Neural progenitor cell (in vitro differentiated cells): ENCODE measurements around the gene FBXW5. TPM values are rescaled to one million over a fixed set of nuclear protein-coding genes. Genes with fewer than 3 reads are reported as not detected.
A peak's percentile ranks its signal among the peaks of the same experiment; 100 is the strongest.

Experiments
- DNase-seq: peaks from one replicate; pipeline ENCODE4 v3.0.0-alpha.2; 2016; ENCODE audit warnings: low spot score
- H2AFZ ChIP-seq: fragments of 200-600 bp; sonication (generic); replicated peaks from 2 replicates; pipeline ENCODE4 v1.6.1; 2016; ENCODE audit warnings: antibody characterized with exemption
- H3F3A ChIP-seq: fragments of 200-600 bp; sonication (generic); 2 replicates; pipeline ENCODE4 v1.6.1; 2016; ENCODE audit warnings: antibody characterized with exemption, low read depth
- H3K27ac ChIP-seq: fragments of 200-600 bp; sonication (generic); 2 replicates; pipeline ENCODE4 v1.5.1; 2016; ENCODE audit warnings: mild to moderate bottlenecking
- H3K27me3 ChIP-seq: fragments of 200-600 bp; sonication (generic); 2 replicates; pipeline ENCODE4 v1.6.1; 2016; ENCODE audit warnings: mild to moderate bottlenecking, moderate library complexity
- H3K36me3 ChIP-seq: fragments of 200-600 bp; sonication (generic); 2 replicates; pipeline ENCODE4 v1.5.1; 2016
- H3K4me1 ChIP-seq: fragments of 200-600 bp; sonication (generic); 2 replicates; pipeline ENCODE4 v1.6.1; 2016; ENCODE audit warnings: mixed run types
- H3K4me2 ChIP-seq: fragments of 200-600 bp; sonication (generic); 2 replicates; pipeline ENCODE4 v1.6.1; 2016
- H3K4me3 ChIP-seq: fragments of 200-600 bp; sonication (generic); 2 replicates; pipeline ENCODE4 v1.5.1; 2016
- H3K79me2 ChIP-seq: fragments of 200-600 bp; sonication (generic); 2 replicates; pipeline ENCODE4 v1.6.1; 2016; ENCODE audit warnings: low read depth
- H3K9ac ChIP-seq: fragments of 200-600 bp; sonication (generic); 2 replicates; pipeline ENCODE4 v1.6.1; 2016
- H3K9me3 ChIP-seq: fragments of 200-600 bp; sonication (generic); 2 replicates; pipeline ENCODE4 v1.5.1; 2016; ENCODE audit warnings: low read depth
- H4K20me1 ChIP-seq: fragments of 200-600 bp; sonication (generic); 2 replicates; pipeline ENCODE4 v1.6.1; 2016; ENCODE audit warnings: low read depth
- H3K27ac Mint-ChIP-seq: 3 replicates; pipeline ENCODE4 v1.8.0; 2021; ENCODE audit warnings: mixed read lengths
- H3K27me3 Mint-ChIP-seq: 2 replicates; pipeline ENCODE4 v1.8.0; 2022; ENCODE audit warnings: low read depth, mild to moderate bottlenecking, inconsistent platforms, moderate library complexity, mixed read lengths; ENCODE audit not compliant: insufficient read depth
- H3K36me3 Mint-ChIP-seq: 3 replicates; pipeline ENCODE4 v1.8.0; 2021; ENCODE audit warnings: mixed read lengths
- H3K4me1 Mint-ChIP-seq: 3 replicates; pipeline ENCODE4 v1.8.0; 2021; ENCODE audit warnings: mixed read lengths
- H3K4me3 Mint-ChIP-seq: 3 replicates; pipeline ENCODE4 v1.8.0; 2021; ENCODE audit warnings: mild to moderate bottlenecking, moderate library complexity, mixed read lengths
- H3K9me3 Mint-ChIP-seq: 3 replicates; pipeline ENCODE4 v1.8.0; 2020; ENCODE audit warnings: mixed read lengths
- CTCF ChIP-seq: fragments of 200-600 bp; sonication (generic); IDR thresholded peaks from 2 replicates; pipeline ENCODE4 v1.5.1; 2017; ENCODE audit warnings: antibody characterized with exemption, mild to moderate bottlenecking
- EZH2 ChIP-seq: fragments of 200-600 bp; sonication (generic); IDR thresholded peaks from 2 replicates; pipeline ENCODE4 v1.6.1; 2017; ENCODE audit warnings: antibody characterized with exemption, mild to moderate bottlenecking, moderate library complexity
- EZH2phosphoT487 ChIP-seq: fragments of 200-600 bp; sonication (generic); IDR thresholded peaks from 2 replicates; pipeline ENCODE4 v1.6.1; 2017; ENCODE audit warnings: antibody characterized with exemption
- total RNA-seq: library from RNA; depleted of rRNA; stranded (reverse); fragments of >200 nt; gene quantifications from 2 replicates; pipeline ENCODE4 v1.2.3, GENCODE V29; 2015; ENCODE audit warnings: low replicate concordance

FBXW5 gene
- total RNA-seq, 1 donor from 2014 or later = 21.5 TPM

DNA sequence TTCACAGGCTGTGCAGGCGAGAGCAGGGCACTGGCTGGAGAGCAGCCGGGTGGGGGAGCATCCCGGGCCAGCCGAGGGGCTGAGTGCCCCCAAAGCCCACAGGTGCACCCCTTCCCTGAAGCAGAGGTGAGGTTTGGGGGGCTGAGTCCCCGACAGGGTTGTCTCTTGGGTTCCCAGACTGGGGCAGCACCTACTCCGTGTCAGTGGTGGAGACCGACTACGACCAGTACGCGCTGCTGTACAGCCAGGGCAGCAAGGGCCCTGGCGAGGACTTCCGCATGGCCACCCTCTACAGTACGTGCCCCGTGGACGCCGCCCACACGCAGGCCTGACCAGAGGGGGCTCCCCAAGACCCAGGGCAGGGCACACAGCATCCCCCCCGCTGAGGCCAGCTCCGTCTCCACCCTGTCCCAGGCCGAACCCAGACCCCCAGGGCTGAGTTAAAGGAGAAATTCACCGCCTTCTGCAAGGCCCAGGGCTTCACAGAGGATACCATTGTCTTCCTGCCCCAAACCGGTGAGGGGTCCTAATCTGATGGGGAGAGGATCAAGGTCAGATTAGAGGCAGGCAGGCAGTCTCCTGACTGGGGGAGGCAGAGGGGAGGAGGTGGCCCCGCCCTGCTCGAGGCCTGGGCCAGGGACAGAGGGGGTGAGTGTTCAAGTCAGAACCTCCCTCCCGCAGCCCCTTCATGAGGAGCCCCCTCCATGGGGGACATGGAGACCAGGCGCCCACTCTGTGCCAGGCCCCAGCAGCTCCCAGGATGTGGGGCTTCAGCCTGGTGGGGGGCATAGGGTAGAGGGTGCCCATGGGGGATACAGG is 35.4 kb upstream of the FBXW5 start:
- TF ChIP-seq EZH2 (no peak), CTCF (no peak), EZH2phosphoT487 (no peak)
- no peak overlapping the region for H3K4me3 Mint-ChIP-seq
- H3K9me3 ChIP-seq = no peaks in the 10 kb centered on the region
- H3K36me3 ChIP-seq = no peaks in the 10 kb centered on the region
- H3F3A ChIP-seq = peaks cover 11% of the 10 kb centered on the region
- no peaks in the 10 kb centered on the region for H3K36me3 Mint-ChIP-seq
- no peaks in the 10 kb centered on the region for H3K79me2 ChIP-seq
- H3K4me1 Mint-ChIP-seq = peaks cover 10% of the 10 kb centered on the region
- H3K27ac ChIP-seq = no peak overlapping the region
- peaks cover 6% of the 10 kb centered on the region for H3K27me3 Mint-ChIP-seq
- no peak overlapping the region for H3K4me2 ChIP-seq
- no peak overlapping the region for H3K9ac ChIP-seq
- no peaks in the 10 kb centered on the region for H4K20me1 ChIP-seq
- H3K4me3 ChIP-seq = no peak overlapping the region
- H2AFZ ChIP-seq = no peak overlapping the region
- H3K9me3 Mint-ChIP-seq = no peaks in the 10 kb centered on the region
- no peak overlapping the region for H3K27ac Mint-ChIP-seq
- DNase-seq = no peak
- H3K27me3 ChIP-seq = peaks cover 28% of the 10 kb centered on the region
- H3K4me1 ChIP-seq = peaks cover 8% of the 10 kb centered on the region

GRCh38 chr9:136978865-136979544 is 34.5 kb upstream of the FBXW5 start:
- no peak overlapping the region for H3K4me3 ChIP-seq
- no peak for DNase-seq
- no peaks in the 10 kb centered on the region for H3K9me3 ChIP-seq
- H3K27me3 ChIP-seq = peaks cover 18% of the 10 kb centered on the region
- Mint-ChIP-seq H3K9me3 (no peaks in the 10 kb centered on the region), H3K4me1 (peaks cover 10% of the 10 kb centered on the region), H3K36me3 (no peaks in the 10 kb centered on the region), H3K4me3 (no peak overlapping the region), H3K27me3 (peaks cover 6% of the 10 kb centered on the region), H3K27ac (no peak overlapping the region)
- no peak overlapping the region for H3K9ac ChIP-seq
- H4K20me1 ChIP-seq = no peaks in the 10 kb centered on the region
- H3F3A ChIP-seq = peaks cover 11% of the 10 kb centered on the region
- no peak overlapping the region for H2AFZ ChIP-seq
- no peak overlapping the region for H3K4me2 ChIP-seq
- H3K79me2 ChIP-seq = no peaks in the 10 kb centered on the region
- no peaks in the 10 kb centered on the region for H3K36me3 ChIP-seq
- no peak for TF ChIP-seq CTCF
- TF ChIP-seq EZH2 = no peak
- no peak for TF ChIP-seq EZH2phosphoT487
- peaks cover 7% of the 10 kb centered on the region for H3K4me1 ChIP-seq
- no peak overlapping the region for H3K27ac ChIP-seq

GRCh38 chr9:136978073-136978864 is 33.7 kb upstream of the FBXW5 start:
- peak; percentile 95 for DNase-seq
- peaks cover 6% of the 10 kb centered on the region for H3K27me3 Mint-ChIP-seq
- H3K4me1 Mint-ChIP-seq = peaks cover 6% of the 10 kb centered on the region
- no peaks in the 10 kb centered on the region for H3K9me3 Mint-ChIP-seq
- no peaks in the 10 kb centered on the region for H3K36me3 Mint-ChIP-seq
- Histone ChIP-seq H2AFZ (peak overlapping the region; percentile 70), H3K36me3 (no peaks in the 10 kb centered on the region), H3K4me2 (peak overlapping the region; percentile 97), H3K27me3 (peaks cover 17% of the 10 kb centered on the region), H3K79me2 (no peaks in the 10 kb centered on the region), H3K27ac (no peak overlapping the region), H3K4me3 (peak overlapping the region; percentile 57), H3K9ac (no peak overlapping the region), H4K20me1 (no peaks in the 10 kb centered on the region), H3F3A (peaks cover 11% of the 10 kb centered on the region), H3K4me1 (peaks cover 7% of the 10 kb centered on the region), H3K9me3 (no peaks in the 10 kb centered on the region)
- H3K4me3 Mint-ChIP-seq = peak overlapping the region; percentile 46
- no peak overlapping the region for H3K27ac Mint-ChIP-seq
- TF ChIP-seq EZH2phosphoT487 (no peak), CTCF (peak; percentile 10), EZH2 (no peak)
